PC-3 (cell line): ENCODE measurements around the gene MMP15.

Experiments
- CTCF ChIP-seq: fragments of 300-600 bp; sonication (generic); conservative IDR thresholded peaks from 2 replicates; pipeline ENCODE4 v1.5.1; 2017; ENCODE audit warnings: antibody characterized with exemption, low read depth, mild to moderate bottlenecking, low read length
- EZH2phosphoT487 ChIP-seq: fragments of 300-600 bp; sonication (generic); IDR thresholded peaks from 2 replicates; pipeline ENCODE4 v1.6.1; 2018; ENCODE audit warnings: mild to moderate bottlenecking, antibody characterized with exemption, low read length, borderline replicate concordance

GRCh38 chr16:58037365-58038057 lies 12.0 kb downstream of the MMP15 start:
- TF ChIP-seq CTCF (no peak), EZH2phosphoT487 (no peak)
